Measurements from ENCODE around the gene CLPSL2.
"Not testable (repeated sequence)": the region's sequence is repeated elsewhere in the genome, so short reads cannot be mapped to it uniquely, and the experiment has no call there.

Gene CLPSL2, protein sequence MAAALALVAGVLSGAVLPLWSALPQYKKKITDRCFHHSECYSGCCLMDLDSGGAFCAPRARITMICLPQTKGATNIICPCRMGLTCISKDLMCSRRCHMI

DNA sequence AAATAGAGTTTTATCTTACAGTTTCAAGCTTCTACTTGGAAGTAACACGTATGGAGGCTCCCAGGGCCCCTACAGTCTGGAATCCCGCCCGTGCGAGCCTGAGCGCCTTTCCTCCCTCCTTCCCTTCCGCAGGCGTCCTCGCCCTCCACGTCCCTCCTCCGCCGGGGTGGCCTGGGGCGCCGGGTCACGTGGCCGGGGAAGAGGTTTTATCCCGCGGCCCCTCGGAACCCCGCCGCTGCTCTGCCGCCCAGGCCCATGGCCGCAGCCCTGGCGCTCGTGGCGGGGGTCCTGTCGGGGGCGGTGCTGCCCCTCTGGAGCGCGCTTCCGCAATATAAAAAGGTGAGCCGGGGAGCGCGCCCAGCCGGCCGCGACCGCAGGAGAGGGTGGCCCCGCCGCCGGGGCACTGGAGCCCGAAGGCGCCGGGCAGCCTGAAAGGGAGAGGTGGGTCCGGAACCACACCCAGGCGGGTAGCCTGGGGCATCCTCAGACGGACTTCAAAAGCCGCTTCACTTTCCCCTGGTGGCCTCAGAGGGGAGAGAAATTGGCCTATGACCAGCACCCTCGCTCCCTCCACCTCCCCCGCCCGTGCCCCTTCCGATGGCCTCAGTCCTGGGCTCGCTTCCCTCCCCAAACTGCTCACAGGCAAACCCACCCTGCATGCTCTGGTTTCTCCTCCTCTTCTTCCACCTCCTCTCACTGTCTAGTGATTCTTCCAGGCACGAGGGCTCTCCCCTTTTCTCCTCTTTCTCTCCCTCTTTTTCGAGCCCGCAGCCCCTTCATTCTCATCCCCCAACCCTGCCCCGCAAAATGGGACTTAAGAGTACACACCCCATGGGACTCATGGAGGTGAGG is at the start of gene CLPSL2:
TSS of gene CLPSL2 (plus strand) at position 235 of the 852 bp plus-strand sequence. CDS start at position 256, 21 bp downstream.
- no peak for ATAC-seq

DNA sequence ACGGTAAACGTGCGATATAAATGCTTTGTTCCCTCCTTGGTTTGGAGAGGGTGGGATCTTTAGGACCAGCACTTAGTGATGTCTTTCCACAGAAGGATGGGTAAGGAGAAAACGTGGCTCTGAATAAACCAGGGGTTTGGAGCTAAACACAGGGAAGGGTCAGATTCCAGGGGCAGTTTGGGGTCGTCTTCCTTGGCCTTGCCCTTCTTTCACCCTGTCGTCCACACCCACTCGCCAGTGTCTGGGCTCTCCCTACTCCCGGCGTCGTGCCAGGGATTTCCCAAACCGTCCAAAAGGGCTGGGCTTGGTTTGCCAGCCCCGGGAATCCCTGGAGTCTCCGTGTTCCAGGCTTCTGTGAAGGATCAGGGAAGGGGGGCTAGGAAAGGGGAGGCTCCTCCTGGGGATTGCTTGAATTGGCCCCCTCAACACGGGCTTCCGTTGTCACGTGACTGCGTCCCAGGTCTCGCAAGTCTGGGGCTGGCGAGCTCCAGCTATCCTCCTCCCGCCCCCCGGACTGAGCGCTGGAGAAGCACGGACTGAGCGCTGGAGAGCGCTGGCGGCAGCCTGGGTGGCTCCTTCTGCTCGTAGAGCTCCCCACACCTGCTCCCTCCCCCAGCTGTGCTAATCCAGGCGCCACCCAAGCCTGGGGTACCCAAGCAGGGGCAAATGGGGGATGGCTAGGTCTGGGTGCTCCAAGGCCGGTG is 49.0 kb upstream of the CLPSL2 start:
- peak; percentile 6 to 10 for ATAC-seq

- ATAC-seq: peak; percentile 68 to 73
These were observed 48.3 kb upstream of the CLPSL2 start for GRCh38 chr6:35727935-35728682.

GRCh38 chr6:35728683-35729678 is 47.4 kb upstream of the CLPSL2 start:
- no peak for ATAC-seq

- no peak for ATAC-seq
These were observed 46.7 kb upstream of the CLPSL2 start for GRCh38 chr6:35729722-35730121.

- ATAC-seq: no peak
These were observed 45.5 kb upstream of the CLPSL2 start for GRCh38 chr6:35730745-35731413.

GRCh38 chr6:35731414-35731735 is 45.0 kb upstream of the CLPSL2 start:
- ATAC-seq: peak; percentile 35 to 40

DNA sequence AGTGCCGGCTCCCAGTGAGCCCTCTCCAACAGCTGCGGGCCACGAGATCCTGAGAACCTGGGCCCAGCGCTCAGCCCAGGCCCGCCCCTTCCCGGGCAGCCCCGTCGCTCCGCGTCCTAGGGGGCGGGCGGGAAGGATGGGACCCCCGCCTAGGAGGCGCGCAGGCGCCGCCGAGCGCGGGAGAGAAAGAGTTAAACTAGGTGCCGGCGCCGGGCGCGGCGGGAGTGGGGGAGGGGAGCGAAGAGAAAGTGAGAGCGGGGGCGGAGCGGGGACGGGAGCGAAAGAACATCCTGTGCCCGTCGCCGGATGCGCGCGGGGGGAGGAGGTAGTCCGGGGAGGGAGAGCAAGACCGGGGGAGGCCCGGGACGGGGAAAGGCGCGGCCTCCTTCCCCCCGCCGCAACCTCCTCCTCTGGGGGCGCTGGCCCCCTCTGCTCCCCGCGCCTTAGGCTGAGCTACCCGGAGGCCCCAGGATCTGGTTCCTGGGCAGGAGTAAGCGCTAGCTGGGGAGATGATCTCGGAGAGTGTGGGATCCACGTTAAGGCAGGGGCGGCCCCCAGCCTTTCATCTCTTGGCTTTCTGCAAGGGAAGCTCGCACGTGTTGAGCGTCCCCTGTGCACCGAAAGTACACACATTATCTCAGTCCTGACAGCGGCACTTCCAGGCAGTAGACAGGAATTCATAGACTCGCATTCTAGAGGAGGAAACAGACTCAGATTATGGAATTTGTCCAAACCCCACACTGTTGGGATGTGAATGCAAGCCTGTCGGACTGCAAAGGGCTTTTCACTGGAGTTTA is 44.5 kb upstream of the CLPSL2 start:
- ATAC-seq: peak; percentile 39 to 50

GRCh38 chr6:35733633-35734032 is 42.8 kb upstream of the CLPSL2 start:
- no peak for ATAC-seq

DNA sequence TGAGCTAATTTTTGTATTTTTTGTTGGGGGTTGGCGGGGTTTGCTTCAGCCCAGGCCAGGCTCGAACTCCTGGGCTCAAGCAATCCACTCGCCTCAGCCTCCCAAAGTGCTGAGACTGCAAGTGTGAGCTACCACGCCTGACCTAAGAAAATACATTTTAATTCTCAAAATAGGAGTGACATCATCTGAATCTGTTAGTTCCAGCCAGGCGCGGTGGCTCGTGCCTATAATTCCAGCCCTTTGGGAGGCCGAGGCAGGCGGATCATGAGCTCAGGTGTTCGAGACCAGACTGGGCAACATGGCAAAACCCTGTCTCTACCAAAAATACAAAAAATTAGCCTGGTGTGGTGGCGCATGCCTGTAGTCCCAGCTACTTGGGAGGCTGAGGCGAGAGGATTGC is 42.1 kb upstream of the CLPSL2 start:
- ATAC-seq: not testable (repeated sequence)

DNA sequence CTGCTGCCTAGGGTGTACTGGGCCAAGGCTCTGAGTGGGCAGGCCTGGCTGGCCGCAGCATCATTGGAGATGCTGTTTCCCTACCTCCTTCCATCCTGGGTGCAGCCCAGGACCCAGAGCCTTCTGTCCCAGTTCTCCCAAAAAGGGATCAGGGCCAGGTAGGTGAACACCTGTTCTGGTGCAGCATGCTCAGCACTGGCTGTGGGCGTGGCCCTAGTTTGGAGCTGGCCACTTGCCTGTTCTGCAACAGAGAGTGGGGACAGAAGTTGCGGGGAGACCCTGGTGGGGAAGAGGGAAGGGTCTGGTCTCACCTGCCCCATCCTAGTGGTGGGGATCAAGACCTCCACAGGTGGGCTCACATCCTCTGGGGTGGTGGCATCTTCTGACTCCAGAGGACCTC is 40.9 kb upstream of the CLPSL2 start:
- no peak for ATAC-seq

DNA sequence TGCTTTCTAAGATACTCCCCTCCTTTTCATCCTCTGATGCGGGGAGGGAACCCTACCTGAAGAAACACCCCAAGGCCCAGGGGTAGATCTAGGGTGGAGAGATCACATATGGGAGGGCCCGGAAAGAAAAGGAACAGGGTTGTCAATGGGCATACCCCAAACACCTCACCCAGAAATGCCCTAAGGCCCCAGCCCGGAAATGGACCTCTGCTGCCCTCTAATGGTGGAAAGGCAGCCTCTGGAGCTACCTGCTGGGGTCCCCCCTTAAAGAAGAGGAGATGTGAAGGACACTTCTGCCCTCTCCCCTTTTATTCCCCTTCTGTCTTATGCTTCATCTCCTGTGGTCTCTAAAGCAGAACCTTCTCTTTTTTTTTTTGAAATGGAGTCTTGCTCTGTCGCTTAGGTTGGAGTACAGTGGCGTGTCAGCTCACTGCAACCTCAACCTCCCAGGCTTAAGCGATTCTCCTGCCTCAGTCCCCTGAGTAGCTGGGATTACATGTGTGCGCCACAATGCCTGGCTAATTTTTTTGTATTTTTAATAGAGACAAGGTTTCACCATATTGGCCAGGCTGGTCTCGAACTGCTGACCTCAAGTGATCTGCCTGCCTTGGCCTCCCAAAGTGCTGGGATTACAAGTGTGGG is 40.0 kb upstream of the CLPSL2 start:
- ATAC-seq: peak; percentile 52 to 55

DNA sequence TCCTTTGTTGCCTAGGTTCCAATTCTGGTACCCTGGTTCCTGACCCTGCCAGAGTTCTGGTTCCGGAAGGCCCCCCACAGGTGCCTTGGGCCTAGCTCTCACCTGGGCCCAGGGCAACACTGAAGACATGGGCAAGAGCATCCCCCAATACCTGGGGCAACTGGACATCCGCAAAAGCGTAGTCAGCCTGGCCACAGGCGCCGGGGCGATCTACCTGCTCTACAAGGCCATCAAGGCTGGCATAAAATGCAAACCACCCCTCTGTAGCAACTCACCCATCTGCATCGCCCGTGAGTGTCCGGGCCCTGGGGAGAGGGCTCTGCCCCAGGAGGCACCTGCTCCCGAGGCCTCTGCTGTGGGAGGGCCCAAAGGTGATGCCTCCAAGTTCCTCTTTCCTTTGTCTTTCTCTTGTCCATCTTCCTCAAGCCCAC is 39.4 kb upstream of the CLPSL2 start, which contains the start of gene ARMC12:
TSS of gene ARMC12 (plus strand) at position 51 of the 431 bp plus-strand sequence. CDS start at position 128, 77 bp downstream.
- ATAC-seq: no peak

GRCh38 chr6:35737413-35738211 is 38.8 kb upstream of the CLPSL2 start:
- peak; percentile 55 to 64 for ATAC-seq

GRCh38 chr6:35739645-35740524 is 36.5 kb upstream of the CLPSL2 start:
- no peak for ATAC-seq

DNA sequence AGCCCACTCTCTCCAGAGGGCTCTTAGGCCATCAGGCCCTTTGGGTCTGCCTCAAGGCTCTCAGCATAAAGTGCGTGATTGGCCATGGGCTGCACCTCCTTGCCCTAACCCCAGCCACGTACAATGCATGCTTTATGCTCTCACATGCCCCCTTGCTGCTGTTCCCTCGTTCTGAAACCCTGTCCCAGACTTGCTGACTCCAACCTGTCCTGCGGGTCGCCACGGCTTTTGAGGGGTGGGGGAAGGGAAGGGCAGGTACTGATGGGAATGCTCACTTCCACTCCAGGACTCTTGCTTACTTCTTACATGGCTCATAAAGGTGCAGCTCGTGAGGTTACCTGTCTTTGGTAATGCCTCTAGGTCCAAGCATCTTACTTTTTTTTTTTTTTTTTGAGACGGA is 33.6 kb upstream of the CLPSL2 start:
- no peak for ATAC-seq

DNA sequence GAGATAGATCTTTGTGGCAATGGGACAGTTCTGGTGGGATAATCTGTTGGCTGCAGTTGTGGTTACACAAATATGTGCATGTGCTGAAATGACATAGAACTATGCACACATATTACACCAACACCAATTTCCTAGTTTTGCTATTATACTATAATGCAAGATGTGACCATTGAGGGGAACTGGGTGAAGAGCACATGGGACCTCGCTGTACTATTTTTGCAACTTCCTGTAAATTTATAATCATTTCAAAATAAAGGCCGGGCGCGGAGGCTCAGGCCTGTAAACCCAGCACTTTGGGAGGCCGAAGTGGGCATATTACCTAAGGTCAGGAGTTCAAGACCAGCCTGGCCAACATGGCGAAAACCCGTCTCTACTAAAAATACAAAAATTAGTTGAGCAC is 30.9 kb upstream of the CLPSL2 start:
- ATAC-seq: no peak

GRCh38 chr6:35746516-35746915 is 29.9 kb upstream of the CLPSL2 start:
- no peak for ATAC-seq

All from activated CD4-positive, CD25-positive, alpha-beta regulatory T cell treated with anti-CD3 and anti-CD28 coated beads, Interleukin-2, amount 50 U/mL, for 24 hours (primary cell).